Natural killer cell (primary cell): ENCODE results near the gene CLDN5. TPM values are rescaled to one million over a fixed set of nuclear protein-coding genes. Genes with fewer than 3 reads are reported as not detected.

ENCODE experiments used
- ATAC-seq, 3 donors: fragments of 150-1000 bp in 2 of 3; fragments of 200-7000 bp in 1 of 3; cut with Tn5 transposase; 1 replicate in 1 of 3; 2 replicates in 2 of 3; pipeline ENCODE4 v1.10.0; 2021; ENCODE audit warnings: mild to moderate bottlenecking in 2 of 3, moderate library complexity in 2 of 3
- DNase-seq, 2 donors: peaks; one replicate each; pipeline versions ENCODE4 v3.0.0 to v3.0.0-alpha.2; 2013 to 2021; ENCODE audit warnings: mixed read lengths in 1 of 2
- H3K27ac ChIP-seq: one replicate; pipeline ENCODE4 v1.5.1; 2013; ENCODE audit warnings: mild to moderate bottlenecking, low read length
- H3K27me3 ChIP-seq: one replicate; pipeline ENCODE4 v1.6.1; 2013; ENCODE audit warnings: low read length; ENCODE audit not compliant: control insufficient read depth, insufficient read depth
- H3K36me3 ChIP-seq: one replicate; pipeline ENCODE4 v1.6.1; 2013; ENCODE audit warnings: low read length; ENCODE audit not compliant: control insufficient read depth, insufficient read depth
- H3K4me1 ChIP-seq: one replicate; pipeline ENCODE4 v1.6.1; 2013; ENCODE audit warnings: low read length; ENCODE audit not compliant: control insufficient read depth, insufficient read depth
- H3K4me3 ChIP-seq: one replicate; pipeline ENCODE4 v1.5.1; 2013; ENCODE audit warnings: low read length
- H3K9me3 ChIP-seq: one replicate; pipeline ENCODE4 v1.6.1; 2013; ENCODE audit warnings: low read length; ENCODE audit not compliant: control insufficient read depth, insufficient read depth
- H3K27ac Mint-ChIP-seq, 2 donors: one replicate each; pipeline ENCODE4 v1.8.0; 2022; ENCODE audit warnings: mild to moderate bottlenecking in 2 of 2, mixed read lengths in 2 of 2, moderate library complexity in 1 of 2
- H3K27me3 Mint-ChIP-seq, 2 donors: one replicate each; pipeline ENCODE4 v1.8.0; 2022; ENCODE audit warnings: low read depth in 2 of 2, mixed read lengths in 2 of 2
- H3K36me3 Mint-ChIP-seq: one replicate; pipeline ENCODE4 v1.8.0; 2022; ENCODE audit warnings: mixed read lengths
- H3K4me1 Mint-ChIP-seq, 2 donors: one replicate each; pipeline ENCODE4 v1.8.0; 2022; ENCODE audit warnings: mixed read lengths in 2 of 2
- H3K4me3 Mint-ChIP-seq: one replicate; pipeline ENCODE4 v1.8.0; 2022; ENCODE audit warnings: mild to moderate bottlenecking, moderate library complexity, mixed read lengths
- H3K9me3 Mint-ChIP-seq, 2 donors: one replicate each; pipeline ENCODE4 v1.8.0; 2022; ENCODE audit warnings: mixed read lengths in 2 of 2
- CTCF ChIP-seq: fragments of 200-600 bp; IDR thresholded peaks from one replicate; pipeline ENCODE4 v1.8.0; 2022; ENCODE audit warnings: antibody characterized with exemption
- WGBS: methylation state at CpG from one replicate; pipeline ENCODE4 v1.1.7; 2013; ENCODE audit warnings: missing lambda C conversion rate; ENCODE audit not compliant: insufficient coverage; 5-methylcytosine and 5-hydroxymethylcytosine counted together
- intact Hi-C: fragments of 100-400 bp; cut with micrococcal nuclease; formaldehyde crosslinking; loops from one replicate; pipeline ENCODE4 v1.14.2; 2022
- total RNA-seq, 4 donors: library from RNA; stranded (reverse); fragments of 120-200 nt in 1 of 4; gene quantifications; one replicate each; pipeline versions ENCODE4 v1.2.3 to v1.2.4, GENCODE V29; 2013 to 2022

The CLDN5 gene
- total RNA-seq, 3 donors from 2014 or later (not counting 1 experiment from before 2014, with no cell fraction given): 1.3 to 1.7 TPM; not detected in 1

DNA sequence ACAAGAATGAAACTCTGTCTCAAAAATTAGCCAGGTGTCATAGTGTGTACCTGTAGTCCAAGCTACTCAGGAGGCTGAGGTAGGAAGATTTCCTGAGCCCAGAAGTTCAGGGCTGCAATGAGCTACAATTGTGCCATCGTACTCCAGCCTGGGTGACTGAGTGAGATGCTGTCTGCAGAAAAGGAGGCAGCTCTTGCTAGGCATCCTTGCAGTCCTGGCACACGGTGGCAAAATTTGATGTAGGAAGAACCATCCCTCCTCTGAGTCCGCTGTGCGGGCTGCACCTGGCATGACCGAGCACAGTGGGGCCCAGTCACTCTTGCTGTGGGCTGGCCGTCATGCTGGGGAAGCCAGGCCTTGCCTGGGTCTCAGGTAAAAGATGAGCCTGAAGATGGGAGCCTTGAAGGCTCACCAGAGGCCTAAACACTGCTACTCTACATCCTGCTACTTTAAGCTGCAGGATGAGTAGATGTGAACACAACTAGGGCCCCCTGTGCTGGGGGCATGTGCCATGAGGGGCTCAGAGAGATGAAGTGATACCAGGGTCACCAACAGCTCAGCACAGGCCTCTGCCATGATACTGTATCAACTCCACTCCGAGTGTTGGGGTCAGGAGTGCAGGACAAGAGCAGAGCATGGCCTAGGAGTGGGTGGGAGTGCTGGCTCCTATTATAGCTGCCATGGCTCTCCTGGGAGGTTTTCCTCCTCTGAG, 25.9 kb downstream of the CLDN5 start:
- ATAC-seq: no peak

GRCh38 chr22:19497245-19497644, 27.0 kb downstream of the CLDN5 start:
- Histone ChIP-seq H3K4me1 (no peaks in the 10 kb centered on the region), H3K9me3 (no peaks in the 10 kb centered on the region), H3K27me3 (no peaks in the 10 kb centered on the region), H3K36me3 (no peaks in the 10 kb centered on the region), H3K4me3 (no peak overlapping the region), H3K27ac (no peak overlapping the region)
- TF ChIP-seq CTCF: no peak
- Mint-ChIP-seq H3K4me3 (no peak overlapping the region), H3K36me3 (no peaks in the 10 kb centered on the region), H3K4me1 (no peaks in the 10 kb centered on the region), H3K27ac (no peak overlapping the region), H3K27me3 (no peaks in the 10 kb centered on the region), H3K9me3 (no peaks in the 10 kb centered on the region)
- WGBS: 77% methylated on average over 3 of the region's 3 CpGs
- no peak for ATAC-seq
- DNase-seq: no peak
- intact Hi-C loops: no loop called here

More for the DNA sequence above, 25.9 kb downstream of the CLDN5 start:
- 97% methylated on average over 7 of the region's 7 CpGs for WGBS
- no peaks in the 10 kb centered on the region for H3K36me3 Mint-ChIP-seq
- no peak overlapping the region for H3K27ac Mint-ChIP-seq
- Histone ChIP-seq H3K4me1 (no peaks in the 10 kb centered on the region), H3K27me3 (no peaks in the 10 kb centered on the region), H3K27ac (no peak overlapping the region), H3K36me3 (no peaks in the 10 kb centered on the region), H3K9me3 (no peaks in the 10 kb centered on the region), H3K4me3 (no peak overlapping the region)
- no peak for TF ChIP-seq CTCF
- H3K27me3 Mint-ChIP-seq: no peaks in the 10 kb centered on the region
- DNase-seq: no peak
- no peak overlapping the region for H3K4me3 Mint-ChIP-seq
- H3K9me3 Mint-ChIP-seq: no peaks in the 10 kb centered on the region
- no peaks in the 10 kb centered on the region for H3K4me1 Mint-ChIP-seq
- intact Hi-C loops: no loop called here

DNA sequence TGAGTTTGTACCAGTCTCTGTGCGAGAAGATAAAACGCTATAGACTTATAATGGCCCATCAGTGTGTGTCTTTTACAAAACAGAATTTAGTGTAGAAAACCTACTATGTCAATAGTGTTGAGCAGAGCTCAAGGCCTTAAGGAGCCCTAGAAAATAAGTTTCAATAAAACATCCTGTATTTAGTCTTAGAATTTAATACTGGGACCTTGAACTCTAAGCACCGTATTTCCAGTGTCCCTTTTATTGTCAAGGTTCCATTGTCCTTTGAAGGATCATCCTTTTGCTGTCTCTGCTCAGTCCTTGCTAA, 27.9 kb downstream of the CLDN5 start:
- intact Hi-C loops: loop anchor here (1.0 kb wide), 1 partner anchor 134 kb away; no protein-coding TSS in a partner anchor
- Histone ChIP-seq H3K4me1 (no peaks in the 10 kb centered on the region), H3K9me3 (no peaks in the 10 kb centered on the region), H3K36me3 (no peaks in the 10 kb centered on the region), H3K27ac (no peak overlapping the region), H3K4me3 (no peak overlapping the region), H3K27me3 (no peaks in the 10 kb centered on the region)
- Mint-ChIP-seq H3K9me3 (no peaks in the 10 kb centered on the region), H3K27me3 (no peaks in the 10 kb centered on the region), H3K4me3 (no peak overlapping the region), H3K27ac (no peak overlapping the region), H3K36me3 (no peaks in the 10 kb centered on the region), H3K4me1 (no peaks in the 10 kb centered on the region)
- WGBS: 100% methylated on average over 3 of the region's 3 CpGs
- no peak for TF ChIP-seq CTCF
- ATAC-seq (no peak), DNase-seq (no peak)
